Activated naive CD4-positive, alpha-beta T cell treated with anti-CD3 and anti-CD28 coated beads for 36 hours (primary cell): ENCODE measurements around the gene ZNF574. TPM values are rescaled to one million over a fixed set of nuclear protein-coding genes. Genes with fewer than 3 reads are reported as not detected.

ENCODE experiments used
- CTCF ChIA-PET: fragments of 350-600 bp; sonication (Branson Sonifier 250); formaldehyde crosslinking; loops from one replicate; lab custom pipeline; 2021; ENCODE audit warnings: antibody characterized with exemption; lab: Charles Lee
- DNase-seq: peaks from one replicate; pipeline ENCODE4 v3.0.0-alpha.2; 2020
- H3K27ac Mint-ChIP-seq: one replicate; pipeline ENCODE4 v1.8.0; 2021; ENCODE audit warnings: mild to moderate bottlenecking, mixed read lengths
- H3K27me3 Mint-ChIP-seq: one replicate; pipeline ENCODE4 v1.8.0; 2021; ENCODE audit warnings: low read depth, mixed read lengths
- H3K36me3 Mint-ChIP-seq: one replicate; pipeline ENCODE4 v1.8.0; 2021; ENCODE audit warnings: low read depth, mixed read lengths
- H3K4me1 Mint-ChIP-seq: one replicate; pipeline ENCODE4 v1.8.0; 2021; ENCODE audit warnings: low read depth, mixed read lengths
- H3K4me3 Mint-ChIP-seq: one replicate; pipeline ENCODE4 v1.8.0; 2021; ENCODE audit warnings: mild to moderate bottlenecking, moderate library complexity, mixed read lengths
- H3K9me3 Mint-ChIP-seq: one replicate; pipeline ENCODE4 v1.8.0; 2021; ENCODE audit warnings: mixed read lengths
- intact Hi-C: fragments of 100-400 bp; cut with micrococcal nuclease; formaldehyde crosslinking; loops from one replicate; pipeline ENCODE4 v1.15.1; 2023
- total RNA-seq, 2 experiments: library from RNA; stranded (reverse); gene quantifications; one replicate each; pipeline ENCODE4 v1.2.3, GENCODE V29; 2021

Gene ZNF574
- total RNA-seq, 2 experiments from 2014 or later = 8.4 to 8.8 TPM

- intact Hi-C loops = no loop called here
- H3K4me1 Mint-ChIP-seq = no peaks in the 10 kb centered on the region
- DNase-seq = no peak
- no peak overlapping the region for H3K27ac Mint-ChIP-seq
- H3K4me3 Mint-ChIP-seq = no peak overlapping the region
- CTCF ChIA-PET = interaction anchor here (1.4 kb wide), 1 partner anchor 14 kb away, joined by 4 read pairs; no protein-coding TSS in a partner anchor
- no peaks in the 10 kb centered on the region for H3K36me3 Mint-ChIP-seq
- no peaks in the 10 kb centered on the region for H3K27me3 Mint-ChIP-seq
- H3K9me3 Mint-ChIP-seq = no peaks in the 10 kb centered on the region
Measured at GRCh38 chr19:42042455-42043170, 33.4 kb upstream of the ZNF574 start.

- intact Hi-C loops = no loop called here
- no peaks in the 10 kb centered on the region for H3K36me3 Mint-ChIP-seq
- H3K27me3 Mint-ChIP-seq = no peaks in the 10 kb centered on the region
- H3K27ac Mint-ChIP-seq = no peak overlapping the region
- CTCF ChIA-PET = interaction anchor here (1.9 to 2.6 kb wide), 2 partner anchors 11 to 17 kb away, joined by 6 to 14 read pairs; no protein-coding TSS in a partner anchor
- H3K4me3 Mint-ChIP-seq = no peak overlapping the region
- no peak for DNase-seq
- no peaks in the 10 kb centered on the region for H3K9me3 Mint-ChIP-seq
- peaks cover 8% of the 10 kb centered on the region for H3K4me1 Mint-ChIP-seq
Measured at GRCh38 chr19:42045575-42045974, 30.4 kb upstream of the ZNF574 start.

GRCh38 chr19:42048992-42049391 lies 27.0 kb upstream of the ZNF574 start:
- CTCF ChIA-PET = interaction anchor here (0.7 to 1.3 kb wide), 4 partner anchors 10 to 296 kb away, joined by 3 to 7 read pairs (median 5); no protein-coding TSS in a partner anchor
- no peaks in the 10 kb centered on the region for H3K36me3 Mint-ChIP-seq
- peak overlapping the region; percentile 59 for H3K4me3 Mint-ChIP-seq
- no peaks in the 10 kb centered on the region for H3K27me3 Mint-ChIP-seq
- H3K9me3 Mint-ChIP-seq = no peaks in the 10 kb centered on the region
- no peak overlapping the region for H3K27ac Mint-ChIP-seq
- DNase-seq = peak; percentile 51
- peaks cover 16% of the 10 kb centered on the region for H3K4me1 Mint-ChIP-seq
- intact Hi-C loops = no loop called here

GRCh38 chr19:42051166-42052115 lies 24.5 kb upstream of the ZNF574 start:
- CTCF ChIA-PET = no interaction called here
- Mint-ChIP-seq H3K4me3 (no peak overlapping the region), H3K4me1 (peaks cover 16% of the 10 kb centered on the region), H3K36me3 (no peaks in the 10 kb centered on the region), H3K27ac (peak overlapping the region; percentile 73), H3K9me3 (no peaks in the 10 kb centered on the region), H3K27me3 (no peaks in the 10 kb centered on the region)
- peak; percentile 48 for DNase-seq
- intact Hi-C loops = no loop called here

- no peaks in the 10 kb centered on the region for H3K36me3 Mint-ChIP-seq
- no peak overlapping the region for H3K4me3 Mint-ChIP-seq
Measured at GRCh38 chr19:42052241-42052863, 23.6 kb upstream of the ZNF574 start.

GRCh38 chr19:42053037-42053935 lies 22.7 kb upstream of the ZNF574 start:
- intact Hi-C loops = no loop called here
- Mint-ChIP-seq H3K36me3 (no peaks in the 10 kb centered on the region), H3K4me1 (peaks cover 16% of the 10 kb centered on the region), H3K9me3 (no peaks in the 10 kb centered on the region), H3K27me3 (no peaks in the 10 kb centered on the region), H3K27ac (no peak overlapping the region), H3K4me3 (no peak overlapping the region)
- CTCF ChIA-PET = no interaction called here
- no peak for DNase-seq

More at GRCh38 chr19:42052241-42052863, 23.6 kb upstream of the ZNF574 start:
- CTCF ChIA-PET = no interaction called here
- intact Hi-C loops = no loop called here
- no peaks in the 10 kb centered on the region for H3K27me3 Mint-ChIP-seq
- no peak for DNase-seq
- no peak overlapping the region for H3K27ac Mint-ChIP-seq
- no peaks in the 10 kb centered on the region for H3K9me3 Mint-ChIP-seq
- H3K4me1 Mint-ChIP-seq = peaks cover 16% of the 10 kb centered on the region

GRCh38 chr19:42054205-42054604 lies 21.8 kb upstream of the ZNF574 start:
- no peak overlapping the region for H3K4me3 Mint-ChIP-seq
- intact Hi-C loops = no loop called here
- H3K27ac Mint-ChIP-seq = no peak overlapping the region
- peaks cover 11% of the 10 kb centered on the region for H3K4me1 Mint-ChIP-seq
- H3K27me3 Mint-ChIP-seq = no peaks in the 10 kb centered on the region
- H3K9me3 Mint-ChIP-seq = no peaks in the 10 kb centered on the region
- H3K36me3 Mint-ChIP-seq = no peaks in the 10 kb centered on the region
- CTCF ChIA-PET = no interaction called here
- DNase-seq = no peak

GRCh38 chr19:42057846-42058245 lies 18.1 kb upstream of the ZNF574 start:
- Mint-ChIP-seq H3K4me1 (no peaks in the 10 kb centered on the region), H3K36me3 (no peaks in the 10 kb centered on the region), H3K9me3 (no peaks in the 10 kb centered on the region), H3K27me3 (no peaks in the 10 kb centered on the region), H3K4me3 (no peak overlapping the region), H3K27ac (no peak overlapping the region)
- DNase-seq = no peak
- CTCF ChIA-PET = interaction anchor here (1.0 to 1.2 kb wide), 2 partner anchors 11 to 19 kb away, joined by 3 to 4 read pairs; no protein-coding TSS in a partner anchor
- intact Hi-C loops = no loop called here

- Mint-ChIP-seq H3K27ac (no peak overlapping the region), H3K9me3 (no peaks in the 10 kb centered on the region), H3K27me3 (no peaks in the 10 kb centered on the region), H3K4me3 (no peak overlapping the region), H3K4me1 (no peaks in the 10 kb centered on the region), H3K36me3 (no peaks in the 10 kb centered on the region)
- CTCF ChIA-PET = interaction anchor here (0.6 kb wide), 2 partner anchors 222 to 1542 kb away, joined by 3 to 4 read pairs; no protein-coding TSS in a partner anchor
- intact Hi-C loops = no loop called here
- no peak for DNase-seq
Measured at GRCh38 chr19:42059196-42059595, 16.8 kb upstream of the ZNF574 start.

GRCh38 chr19:42060117-42060516 lies 15.8 kb upstream of the ZNF574 start:
- Mint-ChIP-seq H3K4me1 (no peaks in the 10 kb centered on the region), H3K4me3 (no peak overlapping the region), H3K9me3 (no peaks in the 10 kb centered on the region), H3K27me3 (no peaks in the 10 kb centered on the region), H3K36me3 (no peaks in the 10 kb centered on the region), H3K27ac (no peak overlapping the region)
- CTCF ChIA-PET = no interaction called here
- no peak for DNase-seq
- intact Hi-C loops = no loop called here

- Mint-ChIP-seq H3K27ac (no peak overlapping the region), H3K9me3 (no peaks in the 10 kb centered on the region), H3K36me3 (no peaks in the 10 kb centered on the region), H3K4me1 (no peaks in the 10 kb centered on the region), H3K27me3 (no peaks in the 10 kb centered on the region), H3K4me3 (no peak overlapping the region)
- intact Hi-C loops = no loop called here
- CTCF ChIA-PET = no interaction called here
- DNase-seq = no peak
Measured at GRCh38 chr19:42062381-42062780, 13.6 kb upstream of the ZNF574 start.
